GM18858 (cell line): Measurements from ENCODE around the gene CRTC3.
"Not testable (repeated sequence)": the region's sequence is repeated elsewhere in the genome, so short reads cannot be mapped to it uniquely, and the experiment has no call there.

Experiments used
- ATAC-seq: cut with Tn5 transposase; IDR thresholded peaks from one replicate; pipeline ENCODE4 v1.9.1; 2021; ENCODE audit not compliant: unreplicated experiment

CRTC3 gene

GRCh38 chr15:90645873-90646575 is 116.3 kb downstream of the CRTC3 start:
- ATAC-seq = no peak

- ATAC-seq = no peak
Observed at GRCh38 chr15:90646662-90647305, 117.1 kb downstream of the CRTC3 start.

- ATAC-seq = no peak
Observed at GRCh38 chr15:90647326-90647725, 117.6 kb downstream of the CRTC3 start.

GRCh38 chr15:90648137-90649070 is 118.7 kb downstream of the CRTC3 start:
- peak; percentile 45 for ATAC-seq

- no peak for ATAC-seq
Observed at GRCh38 chr15:90650117-90650955, 120.6 kb downstream of the CRTC3 start.

GRCh38 chr15:90650956-90651689 is 121.4 kb downstream of the CRTC3 start:
- ATAC-seq = no peak

GRCh38 chr15:90654233-90655136 is 124.8 kb downstream of the CRTC3 start:
- ATAC-seq = no peak

GRCh38 chr15:90657520-90658172 is 127.9 kb downstream of the CRTC3 start:
- ATAC-seq = peak; percentile 32

- ATAC-seq = no peak
Observed at GRCh38 chr15:90659481-90659880, 129.8 kb downstream of the CRTC3 start.

- ATAC-seq = peak; percentile 59
Observed at GRCh38 chr15:90660195-90660998, 130.7 kb downstream of the CRTC3 start.

GRCh38 chr15:90660999-90661330 is 131.2 kb downstream of the CRTC3 start:
- not testable (repeated sequence) for ATAC-seq

- not testable (repeated sequence) for ATAC-seq
Observed at GRCh38 chr15:90664081-90664461, 134.3 kb downstream of the CRTC3 start.

- no peak for ATAC-seq
Observed at GRCh38 chr15:90664650-90665287, 135.0 kb downstream of the CRTC3 start.

GRCh38 chr15:90665288-90666134 is 135.8 kb downstream of the CRTC3 start:
- ATAC-seq = peak; percentile 58

GRCh38 chr15:90666135-90666909 is 136.6 kb downstream of the CRTC3 start:
- ATAC-seq = no peak
